MM.1S (cell line): ENCODE measurements around the gene CLEC18A.

ENCODE experiments used
- DNase-seq: peaks from one replicate; pipeline ENCODE4 v3.0.0-alpha.2; 2015
- H2AFZ ChIP-seq: fragments of 300-600 bp; sonication (generic); 2 replicates; pipeline ENCODE4 v1.6.0; 2016; ENCODE audit warnings: antibody characterized with exemption, low read length
- H3F3A ChIP-seq: fragments of 300-600 bp; sonication (generic); 2 replicates; pipeline ENCODE4 v1.6.1; 2016; ENCODE audit warnings: mild to moderate bottlenecking, antibody characterized with exemption, low read length, moderate library complexity, mixed read lengths; ENCODE audit not compliant: insufficient read depth
- H3K27ac ChIP-seq: fragments of 300-600 bp; sonication (generic); 2 replicates; pipeline ENCODE4 v1.5.1; 2016; ENCODE audit warnings: mild to moderate bottlenecking, low read length
- H3K27me3 ChIP-seq: fragments of 300-600 bp; sonication (generic); replicated peaks from 2 replicates; pipeline ENCODE4 v1.6.0; 2016; ENCODE audit warnings: low read length; ENCODE audit not compliant: insufficient read depth
- H3K36me3 ChIP-seq: fragments of 300-600 bp; sonication (generic); replicated peaks from 2 replicates; pipeline ENCODE4 v1.6.1; 2016; ENCODE audit warnings: mild to moderate bottlenecking, low read length, mixed read lengths; ENCODE audit not compliant: insufficient read depth
- H3K4me1 ChIP-seq: fragments of 300-600 bp; sonication (generic); 2 replicates; pipeline ENCODE4 v1.6.1; 2016; ENCODE audit warnings: low read length, mixed read lengths
- H3K4me2 ChIP-seq: fragments of 300-600 bp; sonication (generic); 2 replicates; pipeline ENCODE4 v1.6.0; 2016; ENCODE audit warnings: low read depth, low read length
- H3K4me3 ChIP-seq: fragments of 300-600 bp; sonication (generic); 2 replicates; pipeline ENCODE4 v1.5.1; 2016; ENCODE audit warnings: low read length, mixed read lengths
- H3K79me2 ChIP-seq: fragments of 300-600 bp; sonication (generic); 2 replicates; pipeline ENCODE4 v1.6.1; 2016; ENCODE audit warnings: mixed run types, low read length, mixed read lengths
- H3K9ac ChIP-seq: fragments of 300-600 bp; sonication (generic); 2 replicates; pipeline ENCODE4 v1.6.1; 2016; ENCODE audit warnings: low read length, mixed read lengths
- H3K9me2 ChIP-seq: fragments of 300-600 bp; sonication (generic); replicated peaks from 2 replicates; pipeline ENCODE4 v1.6.1; 2016; ENCODE audit warnings: mild to moderate bottlenecking, low read length, mixed read lengths; ENCODE audit not compliant: insufficient read depth
- H3K9me3 ChIP-seq: fragments of 300-600 bp; sonication (generic); replicated peaks from 2 replicates; pipeline ENCODE4 v1.6.1; 2016; ENCODE audit warnings: mild to moderate bottlenecking, low read length, mixed read lengths; ENCODE audit not compliant: insufficient read depth
- H4K20me1 ChIP-seq: fragments of 300-600 bp; sonication (generic); 2 replicates; pipeline ENCODE4 v1.6.1; 2016; ENCODE audit warnings: mild to moderate bottlenecking, low read length, moderate library complexity, mixed read lengths; ENCODE audit not compliant: insufficient read depth
- CTCF ChIP-seq: fragments of 300-600 bp; sonication (generic); IDR thresholded peaks from 2 replicates; pipeline ENCODE4 v1.5.1; 2016; ENCODE audit warnings: antibody characterized with exemption, low read length, mixed read lengths
- EZH2 ChIP-seq: fragments of 300-600 bp; sonication (generic); optimal IDR thresholded peaks from 2 replicates; pipeline ENCODE3; 2017; ENCODE audit warnings: low read depth, mild to moderate bottlenecking, antibody characterized with exemption, low read length, mixed read lengths
- EZH2phosphoT487 ChIP-seq: fragments of 300-600 bp; sonication (generic); IDR thresholded peaks from 2 replicates; pipeline ENCODE4 v1.6.1; 2018; ENCODE audit warnings: antibody characterized with exemption, low read length

Gene CLEC18A

GRCh38 chr16:69931631-69932030 is 19.5 kb upstream of the CLEC18A start:
- Histone ChIP-seq H4K20me1 (no peaks in the 10 kb centered on the region), H3K4me1 (no peaks in the 10 kb centered on the region), H3K36me3 (no peaks in the 10 kb centered on the region), H3K9ac (no peak overlapping the region), H3K79me2 (no peaks in the 10 kb centered on the region), H3F3A (no peaks in the 10 kb centered on the region), H3K4me3 (no peak overlapping the region), H3K27me3 (no peaks in the 10 kb centered on the region), H3K9me3 (no peaks in the 10 kb centered on the region), H3K9me2 (no peaks in the 10 kb centered on the region), H2AFZ (no peak overlapping the region), H3K4me2 (no peak overlapping the region), H3K27ac (no peak overlapping the region)
- TF ChIP-seq CTCF (no peak), EZH2 (no peak), EZH2phosphoT487 (no peak)
- no peak for DNase-seq

GRCh38 chr16:69932228-69932627 is 18.9 kb upstream of the CLEC18A start:
- no peak for DNase-seq
- Histone ChIP-seq H3K9me3 (no peaks in the 10 kb centered on the region), H2AFZ (no peak overlapping the region), H3K9ac (no peak overlapping the region), H3K9me2 (no peaks in the 10 kb centered on the region), H3K27me3 (no peaks in the 10 kb centered on the region), H4K20me1 (no peaks in the 10 kb centered on the region), H3K79me2 (no peaks in the 10 kb centered on the region), H3K36me3 (no peaks in the 10 kb centered on the region), H3K4me3 (no peak overlapping the region), H3F3A (no peaks in the 10 kb centered on the region), H3K4me2 (no peak overlapping the region), H3K27ac (no peak overlapping the region), H3K4me1 (no peaks in the 10 kb centered on the region)
- no peak for TF ChIP-seq CTCF
- no peak for TF ChIP-seq EZH2phosphoT487
- no peak for TF ChIP-seq EZH2

GRCh38 chr16:69932691-69933392 is 18.3 kb upstream of the CLEC18A start:
- Histone ChIP-seq H3K4me3 (no peak overlapping the region), H3K27me3 (no peaks in the 10 kb centered on the region), H3K9ac (no peak overlapping the region), H3K4me1 (no peaks in the 10 kb centered on the region), H3F3A (no peaks in the 10 kb centered on the region), H3K36me3 (no peaks in the 10 kb centered on the region), H3K79me2 (no peaks in the 10 kb centered on the region), H2AFZ (no peak overlapping the region), H3K9me2 (no peaks in the 10 kb centered on the region), H3K4me2 (no peak overlapping the region), H4K20me1 (no peaks in the 10 kb centered on the region), H3K27ac (no peak overlapping the region), H3K9me3 (no peaks in the 10 kb centered on the region)
- TF ChIP-seq EZH2phosphoT487, result no peak
- TF ChIP-seq CTCF, result no peak
- TF ChIP-seq EZH2, result no peak
- DNase-seq, result no peak
